Mesothelial cell of epicardium (in vitro differentiated cells): ENCODE results near the gene SCML1. TPM values are rescaled to one million over a fixed set of nuclear protein-coding genes. Genes with fewer than 3 reads are reported as not detected.

Experiments
- DNase-seq, 2 experiments: peaks; one replicate each; pipeline ENCODE4 v3.0.0; 2021; ENCODE audit warnings: low spot score in 2 of 2; ENCODE audit not compliant: unreplicated experiment in 2 of 2
- H3K27ac Mint-ChIP-seq: 2 replicates; pipeline ENCODE4 v1.8.0; 2021; ENCODE audit warnings: mixed read lengths
- H3K27me3 Mint-ChIP-seq: 2 replicates; pipeline ENCODE4 v1.8.0; 2021; ENCODE audit warnings: low read depth, mixed read lengths
- H3K36me3 Mint-ChIP-seq: 2 replicates; pipeline ENCODE4 v1.8.0; 2021; ENCODE audit warnings: mixed read lengths
- H3K4me1 Mint-ChIP-seq: 2 replicates; pipeline ENCODE4 v1.8.0; 2021; ENCODE audit warnings: mixed read lengths
- H3K4me3 Mint-ChIP-seq: 2 replicates; pipeline ENCODE4 v1.8.0; 2021; ENCODE audit warnings: mild to moderate bottlenecking, moderate library complexity, mixed read lengths
- H3K9me3 Mint-ChIP-seq: 2 replicates; pipeline ENCODE4 v1.8.0; 2021; ENCODE audit warnings: mixed read lengths
- CTCF ChIP-seq: fragments of 200-600 bp; sonication (generic); IDR thresholded peaks from one replicate; pipeline ENCODE4 v1.5.0; 2021; ENCODE audit warnings: antibody characterized with exemption; ENCODE audit not compliant: unreplicated experiment
- total RNA-seq: library from RNA; stranded (reverse); gene quantifications from 3 replicates; pipeline ENCODE4 v1.2.1, GENCODE V29; 2021

SCML1 gene
- total RNA-seq, 1 donor from 2014 or later, result 10.7 TPM

- Mint-ChIP-seq H3K4me3 (no peak overlapping the region), H3K27me3 (no peaks in the 10 kb centered on the region), H3K36me3 (no peaks in the 10 kb centered on the region), H3K9me3 (peaks cover 3% of the 10 kb centered on the region), H3K27ac (no peak overlapping the region), H3K4me1 (peaks cover 2% of the 10 kb centered on the region)
- DNase-seq, result no peak
- TF ChIP-seq CTCF, result no peak
Measured at GRCh38 chrX:17747692-17748091, 10.4 kb downstream of the SCML1 start.

GRCh38 chrX:17748684-17749083 is 11.4 kb downstream of the SCML1 start:
- no peaks in the 10 kb centered on the region for H3K36me3 Mint-ChIP-seq
- H3K4me1 Mint-ChIP-seq, result peaks cover 2% of the 10 kb centered on the region
- H3K9me3 Mint-ChIP-seq, result peaks cover 3% of the 10 kb centered on the region
- H3K27ac Mint-ChIP-seq, result no peak overlapping the region
- no peaks in the 10 kb centered on the region for H3K27me3 Mint-ChIP-seq
- TF ChIP-seq CTCF, result no peak
- no peak overlapping the region for H3K4me3 Mint-ChIP-seq
- no peak for DNase-seq

GRCh38 chrX:17750436-17750835 is 13.1 kb downstream of the SCML1 start:
- Mint-ChIP-seq H3K9me3 (peaks cover 3% of the 10 kb centered on the region), H3K27me3 (no peaks in the 10 kb centered on the region), H3K4me3 (no peak overlapping the region), H3K27ac (no peak overlapping the region), H3K36me3 (no peaks in the 10 kb centered on the region), H3K4me1 (peaks cover 2% of the 10 kb centered on the region)
- DNase-seq, result no peak
- TF ChIP-seq CTCF, result no peak

GRCh38 chrX:17758382-17758781 is 21.1 kb downstream of the SCML1 start:
- no peak overlapping the region for H3K27ac Mint-ChIP-seq
- no peaks in the 10 kb centered on the region for H3K36me3 Mint-ChIP-seq
- no peaks in the 10 kb centered on the region for H3K27me3 Mint-ChIP-seq
- H3K4me3 Mint-ChIP-seq, result no peak overlapping the region
- no peak for TF ChIP-seq CTCF
- H3K4me1 Mint-ChIP-seq, result no peaks in the 10 kb centered on the region
- peaks cover 12% of the 10 kb centered on the region for H3K9me3 Mint-ChIP-seq
- no peak for DNase-seq

GRCh38 chrX:17759990-17760389 is 22.7 kb downstream of the SCML1 start:
- Mint-ChIP-seq H3K4me1 (no peaks in the 10 kb centered on the region), H3K4me3 (no peak overlapping the region), H3K27me3 (no peaks in the 10 kb centered on the region), H3K9me3 (peaks cover 12% of the 10 kb centered on the region), H3K27ac (no peak overlapping the region), H3K36me3 (no peaks in the 10 kb centered on the region)
- TF ChIP-seq CTCF, result no peak
- DNase-seq, result no peak

GRCh38 chrX:17767734-17768133 is 30.4 kb downstream of the SCML1 start:
- Mint-ChIP-seq H3K27ac (no peak overlapping the region), H3K4me1 (no peaks in the 10 kb centered on the region), H3K4me3 (no peak overlapping the region), H3K27me3 (no peaks in the 10 kb centered on the region), H3K36me3 (no peaks in the 10 kb centered on the region), H3K9me3 (no peaks in the 10 kb centered on the region)
- no peak for TF ChIP-seq CTCF
- DNase-seq, result no peak
